Left renal cortex interstitium (tissue), 4 donors: Measurements from ENCODE around the gene PLEKHA7. TPM values are rescaled to one million over a fixed set of nuclear protein-coding genes. Genes with fewer than 3 reads are reported as not detected.

Experiments
- DNase-seq, 4 donors: peaks; one replicate each; pipeline ENCODE4 v3.0.0-alpha.2; 2013; ENCODE audit warnings: low read depth in 4 of 4, low spot score in 2 of 4, missing footprints in 1 of 4
- polyA plus RNA-seq, 4 donors: library from polyadenylated mRNA; unstranded; fragments of 120-200 nt; gene quantifications; one replicate each; pipeline ENCODE4 v1.2.1, GENCODE V29; 2013; ENCODE audit not compliant: insufficient read length in 4 of 4

The PLEKHA7 gene
- polyA plus RNA-seq, 4 donors, result 34.0 to 59.3 (median 50.9) TPM

DNA sequence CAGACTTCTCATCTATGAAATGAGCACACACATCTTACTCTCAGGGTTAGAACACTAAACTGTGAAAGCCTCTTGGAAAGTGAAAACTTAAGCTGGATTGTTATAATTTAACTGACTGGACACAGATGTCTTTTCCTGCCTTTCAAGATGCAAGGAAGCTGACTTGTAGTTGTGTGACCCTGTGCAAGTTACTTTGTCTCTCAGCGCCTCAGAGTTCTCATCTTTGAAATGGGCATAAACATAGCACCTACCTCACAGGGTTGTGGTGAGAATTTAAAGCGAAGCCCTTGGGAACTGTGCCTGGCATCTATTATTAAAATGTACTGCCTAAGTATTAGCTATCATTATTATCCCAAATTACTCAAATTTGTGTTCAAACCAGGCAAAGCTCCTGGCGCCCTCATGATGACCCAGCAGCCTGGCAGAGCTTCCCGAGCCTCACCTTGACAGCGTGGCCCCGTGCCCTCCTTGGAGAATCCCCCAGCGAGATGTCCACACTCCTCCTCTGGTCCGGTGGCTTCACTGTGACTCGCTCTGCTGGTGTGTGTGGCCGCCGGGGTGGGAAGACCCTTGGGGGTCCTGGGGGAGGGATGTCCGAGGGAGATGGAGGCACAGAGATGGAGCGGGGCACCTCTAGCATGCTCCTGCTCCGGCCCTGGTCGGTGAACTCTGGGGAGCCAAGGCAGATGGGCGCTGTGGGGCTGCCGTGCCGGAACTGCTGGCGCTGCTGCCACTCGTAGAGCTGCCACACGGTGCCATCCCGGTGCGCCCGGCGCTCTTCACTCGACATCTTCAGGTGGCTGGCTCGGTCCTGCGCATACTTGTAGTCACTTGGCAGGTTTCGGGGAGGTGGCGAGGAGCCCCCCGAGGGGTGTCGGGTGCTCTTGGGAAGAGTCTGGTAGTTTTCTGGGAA lies 197.6 kb downstream of the PLEKHA7 start:
- no peak for DNase-seq

DNA sequence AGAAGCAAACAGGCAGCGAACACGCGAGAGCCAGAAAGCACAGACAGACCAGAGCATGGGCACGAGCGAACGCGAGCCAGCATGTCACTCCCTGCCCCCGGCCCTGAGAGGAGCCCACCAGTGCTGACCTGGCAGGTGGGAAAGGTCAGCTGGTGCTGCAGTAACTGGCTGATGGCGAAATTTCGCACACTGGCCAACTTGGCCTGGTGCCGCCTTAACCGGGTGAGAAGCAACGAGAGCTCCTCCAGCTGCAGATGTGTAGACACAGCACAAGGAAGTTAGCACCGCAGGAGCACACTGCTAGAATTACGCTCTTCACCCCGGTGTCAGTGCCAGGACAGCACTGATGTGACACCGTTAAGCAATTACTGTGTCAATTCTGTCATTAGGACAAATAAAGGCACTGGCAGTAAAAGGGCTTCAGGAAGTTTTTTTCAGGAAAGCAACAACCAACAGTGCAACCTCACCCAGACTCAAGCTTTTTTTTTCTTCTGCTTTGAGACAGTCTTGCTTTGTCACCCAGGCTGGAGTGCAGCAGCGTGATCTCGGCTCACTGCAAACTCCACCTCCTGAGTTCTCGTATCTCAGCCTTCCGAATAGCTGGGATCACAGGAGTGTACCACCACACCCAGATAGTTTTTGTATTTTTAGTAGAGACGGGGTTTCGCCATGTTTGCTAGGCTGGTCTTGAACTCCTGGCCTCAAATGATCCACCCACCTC lies 199.0 kb downstream of the PLEKHA7 start:
- DNase-seq, result no peak

DNA sequence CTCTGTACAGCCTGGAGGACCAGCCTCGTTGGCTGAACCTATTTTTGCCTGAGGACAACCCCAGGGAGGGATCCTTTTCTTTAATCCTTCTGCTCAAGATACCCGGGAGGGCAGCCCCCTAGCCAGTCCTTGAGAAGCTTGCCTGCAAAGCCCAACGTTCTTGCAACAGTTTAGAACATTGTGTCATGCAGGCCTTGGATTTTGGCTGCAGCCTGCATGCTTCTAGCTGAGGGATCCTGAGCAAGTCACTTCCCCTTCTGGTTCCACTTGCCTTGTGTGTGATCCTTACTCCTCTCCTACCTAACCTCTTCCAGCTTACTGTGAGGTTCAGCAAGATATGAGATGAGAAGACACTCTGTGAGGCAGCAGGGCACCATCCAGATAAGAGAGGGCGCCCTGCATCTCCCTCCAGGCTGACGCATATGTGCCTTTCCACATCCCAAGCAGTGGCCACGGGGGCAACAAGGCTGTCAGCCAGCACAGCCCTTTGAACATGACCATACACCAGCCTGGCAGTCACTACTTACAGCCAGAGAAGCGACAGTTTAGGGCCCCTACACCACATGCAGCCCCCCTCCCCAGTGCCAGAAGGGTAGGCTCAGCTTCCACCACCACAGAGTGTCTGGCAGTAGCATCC lies 199.7 kb downstream of the PLEKHA7 start:
- no peak for DNase-seq

DNA sequence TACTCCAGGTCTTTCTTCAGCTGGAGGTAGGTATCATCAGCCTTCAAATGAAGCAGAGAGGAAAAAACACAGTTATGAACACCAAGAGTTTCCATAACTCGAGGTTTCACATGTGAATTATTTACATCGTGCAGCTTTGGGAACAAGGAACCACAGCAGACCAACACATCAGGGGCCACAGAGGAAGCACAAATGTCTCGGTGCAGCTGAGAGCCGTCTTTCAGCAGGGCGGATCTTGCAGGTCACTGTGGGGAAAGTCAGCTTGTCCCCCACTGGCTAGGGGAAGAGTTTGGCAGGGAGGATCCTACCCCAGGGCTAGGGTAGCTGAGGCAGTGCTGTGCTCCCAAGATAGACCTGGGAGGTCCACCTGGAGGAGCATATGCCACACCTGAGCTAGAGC lies 201.1 kb downstream of the PLEKHA7 start:
- no peak for DNase-seq

DNA sequence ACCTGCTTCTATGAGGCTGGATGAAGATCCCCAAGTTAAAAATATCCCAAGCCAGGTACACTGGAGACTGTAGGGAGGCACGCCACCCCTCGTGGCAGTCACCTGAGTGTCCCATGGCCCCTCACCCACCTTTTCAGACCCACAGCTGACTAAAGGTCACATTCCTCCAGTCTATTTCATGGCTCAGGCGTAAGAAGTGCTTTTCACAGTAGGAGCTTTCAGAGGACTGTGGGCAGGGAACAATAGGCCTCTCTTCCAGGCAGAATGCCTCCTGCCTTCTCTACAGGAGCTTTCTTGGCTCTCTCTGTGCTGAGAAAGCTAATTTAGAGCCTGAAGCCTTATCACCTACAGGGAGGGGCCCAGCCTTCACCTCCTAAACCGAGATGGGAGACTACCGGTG lies 201.9 kb downstream of the PLEKHA7 start:
- DNase-seq, result no peak

DNA sequence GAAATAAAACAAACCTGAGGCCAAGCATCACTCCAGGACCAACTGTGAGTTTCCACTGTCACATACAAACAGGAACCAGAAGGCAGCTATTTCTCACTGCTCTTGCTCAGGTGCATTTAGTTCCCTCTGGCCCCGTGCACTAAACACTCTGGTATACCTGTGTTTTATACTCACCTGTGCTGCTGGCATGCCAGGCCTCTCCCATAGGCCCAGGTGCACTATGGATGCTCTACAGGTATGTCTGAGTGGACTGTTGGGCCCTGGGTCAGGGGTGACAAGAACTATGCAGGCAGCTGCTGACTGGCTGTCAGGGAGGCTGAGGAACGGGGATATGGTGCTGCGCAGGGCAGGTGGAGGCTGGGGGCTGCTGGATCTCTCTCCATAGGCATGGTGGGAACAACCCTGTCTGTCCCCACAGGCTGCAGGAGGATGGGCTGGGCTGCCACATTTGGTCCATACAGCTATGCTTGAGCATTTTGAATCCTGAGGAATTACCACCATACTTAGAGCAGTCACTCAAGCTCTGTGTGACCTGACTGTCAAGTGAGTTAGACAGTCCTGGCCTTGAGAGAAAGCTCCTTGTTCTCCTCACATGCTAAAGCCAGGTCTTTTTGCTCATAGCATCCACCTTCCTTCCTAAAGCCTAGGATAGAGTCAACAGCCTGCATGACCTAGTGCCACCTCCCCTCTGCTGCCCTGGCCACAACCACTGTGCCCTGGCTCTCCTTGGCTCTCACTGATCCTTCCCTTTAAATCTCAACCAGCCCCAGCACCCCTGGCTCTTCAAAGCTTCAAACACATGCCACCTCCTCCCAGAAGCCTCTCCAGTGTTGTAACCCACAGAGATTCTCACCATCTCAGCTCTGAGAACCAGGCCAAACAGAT lies 202.8 kb downstream of the PLEKHA7 start:
- no peak for DNase-seq

DNA sequence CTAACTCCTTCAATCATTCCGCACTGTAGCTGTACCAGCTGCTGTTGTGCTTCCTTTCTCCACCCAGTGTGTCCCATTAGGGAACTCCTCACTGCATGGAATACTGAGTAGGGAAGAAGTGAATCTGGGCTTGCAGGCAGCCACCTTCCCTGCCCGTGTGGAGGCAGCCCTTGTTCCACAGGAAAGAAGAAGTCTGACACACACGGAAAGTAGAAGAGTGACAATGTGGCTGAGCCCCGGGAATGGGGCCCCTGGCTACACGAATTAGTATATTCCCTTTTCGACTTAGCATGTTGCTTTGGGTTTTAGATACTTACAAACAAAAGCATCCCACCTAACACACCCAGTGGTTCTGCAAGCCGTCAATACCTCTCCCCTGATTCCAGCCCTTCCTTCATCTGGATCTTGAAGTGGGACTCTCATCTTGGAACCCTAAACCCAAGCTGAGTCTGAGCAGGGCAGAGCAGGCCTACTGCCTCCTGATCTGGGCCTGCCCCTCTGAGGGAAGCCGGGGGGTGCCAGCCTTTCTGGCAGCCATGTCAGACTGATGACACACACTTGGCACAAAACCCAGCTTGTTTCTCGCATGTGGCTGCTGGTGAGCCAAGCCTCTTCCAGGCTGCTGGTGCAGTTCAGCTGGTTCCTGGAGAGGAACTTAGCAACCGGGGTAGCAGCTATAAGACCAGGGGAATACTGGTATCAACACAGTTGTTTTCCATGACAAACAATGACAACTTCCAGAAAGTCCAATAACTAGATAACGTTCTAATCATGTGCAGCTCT lies 204.1 kb downstream of the PLEKHA7 start:
- DNase-seq, result no peak

DNA sequence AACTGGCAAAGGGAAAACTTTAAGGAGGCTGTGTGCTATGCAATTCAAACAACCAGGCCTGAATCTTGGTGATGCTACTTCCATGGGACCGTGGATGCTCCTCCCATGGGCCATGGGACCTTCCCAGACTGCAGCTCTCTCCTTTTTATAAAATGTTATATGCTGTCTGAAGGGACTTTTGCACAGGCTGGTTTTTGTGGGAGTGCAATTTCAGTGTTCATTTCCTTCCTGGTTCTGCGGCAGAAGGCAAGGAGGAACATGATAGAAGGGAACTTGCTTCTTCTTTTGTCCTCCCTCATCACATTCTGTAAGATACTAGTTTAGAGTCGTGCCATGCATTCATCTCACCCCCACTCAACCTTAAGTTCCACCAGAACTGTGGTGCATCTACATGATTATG lies 206.9 kb downstream of the PLEKHA7 start:
- no peak for DNase-seq

DNA sequence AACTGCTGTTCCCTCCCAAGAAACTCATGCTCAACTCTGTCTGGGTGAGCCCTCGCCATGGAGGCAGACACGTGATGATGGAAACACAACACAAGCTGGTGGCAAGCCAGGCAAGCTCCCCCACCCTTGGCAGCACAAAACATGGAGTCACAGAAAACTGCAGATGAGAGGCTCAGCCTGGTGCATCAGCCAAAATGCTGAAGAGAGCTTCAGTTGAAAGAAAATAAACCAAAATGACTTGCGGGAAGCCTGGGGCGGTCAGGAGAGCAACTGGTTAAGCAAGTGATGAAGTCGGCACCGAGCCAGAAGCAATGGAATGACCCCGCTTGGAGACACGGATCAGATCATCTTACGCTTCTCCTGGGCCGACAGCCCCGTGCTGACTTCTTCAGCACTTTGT lies 207.4 kb downstream of the PLEKHA7 start:
- DNase-seq, result no peak

DNA sequence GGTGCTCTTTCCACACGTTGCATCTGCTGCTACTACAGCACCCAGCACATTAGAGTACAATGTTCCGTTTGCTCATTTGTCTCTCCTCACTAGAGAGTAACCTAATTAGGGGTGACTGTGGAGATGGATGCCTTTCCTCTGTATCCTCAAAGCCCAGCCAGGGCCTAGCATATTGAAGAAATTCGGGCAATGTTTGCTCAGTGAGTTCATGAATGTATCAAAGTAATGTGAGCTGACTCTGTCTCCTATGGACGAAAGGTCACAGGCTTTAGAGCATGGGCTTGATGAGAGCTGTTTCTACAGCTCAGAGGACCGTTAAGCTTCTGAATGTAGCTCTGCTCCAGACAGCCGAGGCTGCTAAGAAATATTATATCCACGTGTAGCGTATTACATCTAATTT lies 208.3 kb downstream of the PLEKHA7 start:
- peak in 1 of 4 donors; percentile 37 for DNase-seq

DNA sequence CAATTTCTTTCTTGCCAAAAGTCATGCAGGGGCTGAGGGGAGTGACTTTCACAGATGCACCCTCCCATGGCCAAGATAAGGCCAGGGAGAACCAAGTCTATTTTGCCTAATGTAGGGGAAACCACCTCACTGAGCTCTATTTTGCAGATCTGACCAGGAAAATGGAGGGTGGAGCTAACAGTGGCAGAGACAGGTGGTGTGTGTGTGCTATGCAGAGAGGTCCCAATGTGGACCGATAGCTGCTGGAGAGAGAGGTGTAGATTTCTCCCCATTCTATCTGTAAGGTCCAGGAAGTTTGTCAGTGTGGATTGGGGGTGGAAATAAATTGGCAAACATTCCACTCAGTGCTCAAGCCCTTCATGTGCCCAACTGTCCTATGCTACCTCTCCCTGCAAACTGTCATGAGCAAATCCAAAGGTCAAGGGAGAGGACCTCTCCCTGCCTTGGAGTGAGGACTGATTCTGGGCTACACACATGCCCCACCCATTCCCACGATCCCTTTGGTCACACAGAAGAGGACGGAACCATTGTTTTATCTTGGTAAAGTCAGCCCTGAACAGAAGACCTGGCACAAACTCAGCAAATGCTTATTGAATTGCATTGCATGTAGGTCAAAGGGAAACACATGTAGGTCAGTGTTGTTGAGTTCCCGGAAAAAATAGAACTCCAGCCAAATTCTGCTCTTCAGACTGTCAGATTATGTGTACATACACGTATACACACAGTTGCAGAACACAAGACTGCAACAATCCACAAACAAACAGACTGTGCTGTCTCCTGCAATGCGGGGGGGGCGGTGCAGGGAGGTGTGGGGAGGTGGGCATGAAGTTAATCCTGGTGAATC lies 209.9 kb downstream of the PLEKHA7 start:
- no peak for DNase-seq

DNA sequence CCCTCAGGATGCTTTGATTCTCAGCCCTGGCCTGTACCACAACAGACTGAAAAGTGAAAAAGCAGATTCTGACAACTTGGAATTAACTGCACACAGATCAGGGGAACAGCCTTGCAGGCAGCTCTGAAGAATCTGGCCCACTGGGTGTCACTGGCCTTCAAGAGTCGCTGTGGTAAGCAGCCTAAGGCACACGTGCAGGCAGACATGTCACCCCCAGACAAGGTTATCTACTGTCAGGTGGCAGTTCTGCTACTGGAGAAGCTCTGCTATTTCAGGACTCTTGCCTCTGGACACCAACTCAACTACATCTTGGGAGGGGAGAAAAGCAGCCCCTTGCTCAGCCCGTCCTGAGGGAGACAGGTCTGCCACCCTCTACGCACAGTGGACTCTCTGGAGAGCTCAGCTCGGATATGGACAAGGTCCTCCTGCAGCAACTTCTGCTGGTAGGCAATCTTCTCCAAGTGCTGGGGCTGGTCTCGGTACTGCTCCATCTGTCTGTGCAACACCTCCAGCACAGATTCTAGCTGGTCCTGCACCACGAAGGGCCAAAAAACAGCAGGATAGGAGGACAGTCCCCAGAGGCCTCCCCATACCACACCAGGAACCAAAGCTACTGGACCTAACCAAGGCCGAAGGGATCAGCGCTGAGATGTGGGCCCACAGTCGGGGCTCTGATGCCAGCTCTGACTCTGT lies 212.8 kb downstream of the PLEKHA7 start:
- DNase-seq, result no peak

DNA sequence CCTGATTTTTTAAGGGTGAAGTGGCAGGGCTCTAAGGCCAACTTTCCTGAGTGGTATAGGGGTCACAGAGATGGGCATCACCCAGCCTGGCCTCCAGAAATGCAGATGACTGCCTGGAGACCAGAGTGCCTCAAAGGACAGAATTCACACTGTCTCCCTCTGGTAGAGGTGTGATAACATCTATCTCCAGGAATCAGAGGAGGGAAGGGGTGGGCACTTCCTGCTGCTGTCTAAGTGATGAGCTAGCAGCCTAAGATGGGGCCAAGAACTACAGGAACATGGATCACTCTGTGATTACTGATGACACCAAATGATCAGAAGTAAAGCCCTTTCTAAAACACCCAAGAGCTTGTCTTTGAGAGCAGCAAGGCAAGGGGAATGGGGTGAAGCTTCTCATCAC lies 213.8 kb downstream of the PLEKHA7 start:
- DNase-seq, result no peak

DNA sequence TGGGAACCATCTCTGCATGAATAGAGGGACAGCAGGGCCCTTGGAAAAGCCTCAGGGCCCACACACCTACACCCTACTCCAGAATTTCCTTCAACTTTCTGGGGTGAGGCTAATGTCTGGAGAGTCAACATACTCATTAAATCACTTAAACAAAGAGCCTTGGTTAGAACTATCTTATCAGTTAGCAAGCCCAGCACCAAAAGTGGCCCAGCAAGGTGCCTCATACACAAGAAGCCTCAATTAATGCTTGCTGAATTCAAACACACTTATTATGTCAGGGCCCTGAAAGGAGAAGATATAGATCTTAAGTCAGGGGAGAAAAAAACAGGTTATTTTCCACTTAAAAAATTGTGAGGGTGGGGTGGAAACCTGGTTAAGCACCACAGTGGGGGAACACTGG lies 214.3 kb downstream of the PLEKHA7 start:
- DNase-seq, result no peak

DNA sequence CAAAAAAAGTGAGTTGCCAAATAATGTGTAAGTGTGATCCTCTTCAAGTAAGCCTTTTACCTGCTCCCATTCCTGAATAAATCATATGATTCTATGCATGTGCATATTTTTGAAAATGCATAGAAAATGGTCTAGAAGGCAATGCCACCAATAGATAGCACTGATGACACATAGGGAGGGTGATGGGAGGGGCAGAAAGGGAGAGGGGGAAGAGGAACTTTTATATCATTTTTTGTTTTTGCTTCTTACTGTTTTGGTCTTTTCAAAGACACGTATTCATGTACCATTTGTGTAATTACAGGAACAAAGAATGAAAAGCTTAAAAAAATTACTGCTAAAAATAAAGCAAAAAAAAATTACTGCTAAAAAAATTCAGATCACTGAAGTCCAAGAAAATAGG lies 215.0 kb downstream of the PLEKHA7 start:
- DNase-seq, result no peak

DNA sequence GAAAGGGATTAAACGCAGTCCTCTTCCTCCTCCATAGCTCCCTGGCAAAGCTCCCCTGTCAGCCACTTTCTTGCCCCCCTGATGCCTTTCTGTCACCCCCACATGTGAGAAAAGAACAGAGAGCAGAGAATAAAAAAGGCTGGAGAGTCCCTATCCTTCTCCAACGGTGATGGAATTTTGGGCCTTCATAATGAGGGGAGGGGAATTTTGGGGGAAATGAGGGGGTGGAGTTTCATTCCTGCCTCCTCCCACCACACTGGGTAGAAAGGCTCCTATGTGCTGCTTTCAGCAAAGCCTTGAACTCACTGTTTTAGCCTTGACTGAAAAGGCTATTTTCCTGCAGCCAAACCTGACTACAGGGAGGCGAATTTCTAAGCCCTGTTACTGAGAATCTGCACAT lies 216.4 kb downstream of the PLEKHA7 start:
- DNase-seq, result no peak

DNA sequence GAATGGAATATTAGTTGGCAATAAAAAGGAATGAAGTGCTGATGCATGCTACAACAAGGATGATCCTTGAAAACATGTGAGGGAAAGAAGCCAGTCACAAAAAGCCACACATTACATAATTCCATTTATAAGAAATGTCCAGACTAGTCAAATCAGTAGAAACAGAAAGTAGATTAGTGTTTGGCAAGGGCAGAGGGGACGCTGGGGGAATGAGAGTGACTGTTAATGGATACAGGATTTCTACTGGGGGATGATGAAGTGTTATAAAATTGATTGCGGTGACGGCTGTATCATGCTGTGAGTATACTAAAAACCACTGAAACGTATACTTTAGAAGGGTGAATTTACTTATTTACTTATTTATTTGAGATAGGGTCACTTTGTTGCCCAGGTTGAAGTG lies 217.9 kb downstream of the PLEKHA7 start:
- DNase-seq, result no peak

DNA sequence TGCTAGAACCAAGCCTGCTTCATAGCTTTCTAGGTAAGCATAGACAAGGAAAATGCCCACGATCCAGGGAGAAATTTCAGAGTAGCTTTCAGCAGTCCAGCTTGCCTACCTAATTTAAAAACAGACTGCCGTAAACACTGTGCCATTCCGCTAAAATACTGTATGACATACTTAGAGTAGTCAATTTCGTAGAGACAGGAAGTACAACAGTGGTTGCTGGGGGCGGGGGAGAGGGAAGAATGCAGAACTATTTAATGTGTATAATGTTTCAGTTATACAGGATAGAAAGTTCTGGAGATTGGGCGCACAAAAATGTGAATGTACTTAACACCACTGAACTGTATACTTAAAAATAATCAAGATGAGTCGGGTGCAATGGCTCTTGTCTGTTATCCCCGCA lies 219.1 kb downstream of the PLEKHA7 start:
- DNase-seq, result no peak
